Measurements from ENCODE around the gene MRPL34. TPM values are rescaled to one million over a fixed set of nuclear protein-coding genes. Genes with fewer than 3 reads are reported as not detected.
A peak's percentile ranks its signal among the peaks of the same experiment; 100 is the strongest.

The MRPL34 gene
- polyA plus RNA-seq, 1 donor, result 28.3 TPM

DNA sequence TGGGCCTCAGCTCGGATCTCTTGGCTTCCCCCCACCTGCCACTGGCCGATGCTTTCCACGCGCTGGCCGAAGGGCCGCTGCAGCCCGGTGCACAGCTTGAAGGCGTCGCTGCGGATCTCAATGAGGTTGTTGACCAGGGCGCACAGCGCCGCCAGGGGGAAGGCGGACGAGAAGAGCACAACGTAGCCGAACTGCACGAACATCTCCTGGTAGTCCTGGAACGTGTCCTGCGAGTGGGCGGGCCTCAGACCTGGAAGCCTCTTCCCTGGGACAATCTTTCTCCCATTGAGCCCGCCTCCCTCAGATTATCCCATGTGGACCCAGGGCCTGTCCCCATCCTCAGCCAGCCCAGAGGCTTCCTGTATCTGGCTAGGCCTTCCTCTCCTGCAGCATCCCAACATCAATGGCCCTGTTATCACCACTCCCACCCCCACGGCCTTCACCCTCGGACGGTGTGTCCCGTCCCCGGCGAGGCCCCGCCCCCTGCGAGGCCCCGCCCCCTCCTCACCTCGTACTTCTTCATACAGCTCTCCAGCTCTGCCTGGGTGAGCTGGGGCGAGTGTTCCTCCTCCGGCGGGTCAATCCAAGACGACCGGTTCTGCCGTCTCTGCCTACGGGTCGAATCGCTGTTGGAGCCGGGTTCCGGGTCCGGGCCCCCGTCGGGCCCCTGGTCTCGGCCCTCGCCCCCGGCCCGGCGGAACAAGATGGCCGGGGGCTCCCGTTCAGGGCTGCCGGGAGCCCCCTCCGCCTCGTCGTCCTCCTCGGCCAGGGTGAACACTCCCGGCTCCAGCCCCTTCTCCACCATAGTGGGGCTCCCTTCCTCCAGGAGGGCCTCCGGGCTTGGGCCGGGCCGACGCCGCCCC, 22.2 kb downstream of the MRPL34 start:
- DNase-seq (ENCODE audit: low read depth), result no peak

DNA sequence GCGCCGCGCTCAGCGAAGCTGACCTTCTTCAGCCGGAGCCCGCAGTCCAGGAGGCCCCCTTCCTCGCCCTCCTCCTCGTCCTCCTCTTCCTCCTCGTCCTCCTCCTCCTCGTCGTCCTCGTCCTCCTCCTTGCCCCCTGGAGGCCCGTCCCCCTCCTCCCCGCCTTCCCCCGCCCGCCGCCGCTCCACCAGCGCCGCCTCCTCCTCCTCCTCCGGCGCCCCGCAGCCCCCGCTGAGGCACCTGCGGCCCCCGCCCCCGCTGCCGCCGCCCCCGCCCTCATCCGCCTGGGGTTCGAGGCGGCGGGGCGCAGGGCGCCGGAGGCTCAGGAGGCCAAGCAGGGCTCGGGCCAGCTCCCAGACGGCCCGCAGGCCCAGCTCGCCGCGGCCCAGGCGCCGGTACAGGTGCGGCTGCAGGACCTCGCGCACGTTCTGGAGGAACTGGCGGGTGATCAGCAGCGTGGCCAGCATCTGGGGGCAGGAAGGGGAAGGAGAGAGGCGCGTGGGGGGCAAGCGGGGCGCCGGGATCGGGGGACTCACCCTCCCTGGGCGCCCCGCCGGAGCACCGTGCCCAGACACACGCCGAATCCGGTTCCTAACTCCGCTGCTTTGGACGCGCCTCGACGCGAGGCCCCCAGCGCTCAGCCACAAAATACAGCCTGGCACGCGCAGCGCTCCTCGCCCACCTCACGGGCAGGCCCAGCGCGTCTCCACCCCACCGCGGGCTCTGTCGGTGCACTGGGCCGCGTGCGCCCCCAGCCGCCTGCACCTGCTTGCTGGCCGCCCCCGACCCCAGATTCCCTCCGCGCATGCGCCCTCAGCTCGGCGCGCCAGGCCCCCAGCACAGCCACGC, 23.1 kb downstream of the MRPL34 start:
- no peak for DNase-seq (ENCODE audit: low read depth)

DNA sequence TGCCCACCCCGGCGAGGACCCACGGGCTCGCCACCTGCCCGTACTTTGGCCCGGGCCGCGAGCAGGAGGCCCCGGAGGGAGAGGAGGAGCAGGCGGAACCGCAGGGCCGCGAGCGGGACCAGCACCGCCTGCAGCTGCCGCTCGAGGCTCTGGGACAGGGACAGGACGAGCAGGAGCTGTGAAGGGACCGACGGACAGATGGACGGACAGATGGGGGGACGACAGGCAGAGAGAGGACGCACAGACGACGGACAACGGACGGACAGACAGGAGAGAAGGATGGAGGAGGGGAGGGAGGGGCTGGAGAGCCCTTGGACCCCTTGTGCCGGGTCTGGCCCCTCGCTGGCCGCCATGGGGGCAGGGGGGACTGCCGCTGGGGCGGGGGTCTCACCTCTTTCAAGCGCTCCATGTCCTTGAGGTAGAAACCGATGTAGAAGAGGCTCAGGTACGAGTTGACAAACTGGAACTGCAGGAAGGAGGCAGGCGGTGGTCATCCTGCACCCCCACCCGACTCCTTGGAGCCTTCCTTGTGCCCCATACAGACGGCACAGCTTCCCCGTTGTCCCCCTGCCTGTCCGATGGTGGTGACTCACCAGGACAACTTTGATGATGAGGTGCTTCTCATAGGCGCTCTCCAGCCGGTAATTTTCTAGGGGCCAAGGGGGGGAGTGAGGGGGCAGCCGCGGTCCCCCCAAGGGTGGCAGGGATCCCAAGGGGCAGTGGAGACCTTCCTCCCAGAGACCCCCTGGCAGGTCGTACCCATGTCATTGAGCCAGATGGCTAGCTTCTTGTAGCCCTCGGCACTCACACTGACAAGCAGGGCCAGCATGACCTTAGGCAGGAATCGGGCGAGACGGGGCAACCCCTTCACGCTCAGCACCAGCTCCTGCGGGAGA, 23.9 kb downstream of the MRPL34 start:
- no peak for DNase-seq (ENCODE audit: low read depth)

DNA sequence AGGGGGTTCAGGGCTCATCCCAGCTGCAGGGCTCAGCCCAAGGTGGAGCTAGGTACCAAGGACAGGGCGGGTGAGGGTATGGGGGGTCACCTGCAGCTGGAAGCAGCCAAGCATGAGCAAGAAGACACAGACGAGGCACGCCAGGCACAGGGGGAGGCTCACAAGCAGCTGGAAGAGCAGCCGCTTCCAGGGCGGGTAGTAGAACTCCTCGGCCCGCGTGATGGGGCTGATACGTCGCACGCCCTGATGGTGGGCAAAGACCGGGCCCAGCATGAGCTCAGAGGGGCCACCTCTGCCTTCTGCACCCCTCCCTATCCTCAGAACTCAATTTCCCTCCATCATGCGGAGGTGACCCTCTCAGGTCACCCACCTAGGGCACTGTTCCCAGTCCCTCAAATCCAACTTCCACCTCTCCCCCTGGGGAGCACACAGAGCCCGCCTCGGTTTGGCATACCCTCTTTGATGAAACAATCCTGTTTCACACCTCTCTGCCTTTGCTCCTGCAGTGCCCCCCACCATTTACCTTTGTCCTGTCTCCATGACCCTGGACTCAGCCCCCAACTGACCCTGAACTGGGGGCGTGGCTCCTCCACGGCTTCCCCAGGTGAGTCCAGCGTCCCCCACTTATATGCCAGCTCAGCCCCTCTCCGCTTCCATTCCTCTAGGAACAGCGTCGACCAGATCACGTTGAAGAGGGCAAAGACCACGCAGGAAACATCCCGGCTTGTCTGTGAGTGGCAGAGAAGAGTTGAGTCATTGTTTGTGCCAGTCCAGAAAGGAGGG, 24.8 kb downstream of the MRPL34 start:
- no peak for DNase-seq (ENCODE audit: low read depth)

DNA sequence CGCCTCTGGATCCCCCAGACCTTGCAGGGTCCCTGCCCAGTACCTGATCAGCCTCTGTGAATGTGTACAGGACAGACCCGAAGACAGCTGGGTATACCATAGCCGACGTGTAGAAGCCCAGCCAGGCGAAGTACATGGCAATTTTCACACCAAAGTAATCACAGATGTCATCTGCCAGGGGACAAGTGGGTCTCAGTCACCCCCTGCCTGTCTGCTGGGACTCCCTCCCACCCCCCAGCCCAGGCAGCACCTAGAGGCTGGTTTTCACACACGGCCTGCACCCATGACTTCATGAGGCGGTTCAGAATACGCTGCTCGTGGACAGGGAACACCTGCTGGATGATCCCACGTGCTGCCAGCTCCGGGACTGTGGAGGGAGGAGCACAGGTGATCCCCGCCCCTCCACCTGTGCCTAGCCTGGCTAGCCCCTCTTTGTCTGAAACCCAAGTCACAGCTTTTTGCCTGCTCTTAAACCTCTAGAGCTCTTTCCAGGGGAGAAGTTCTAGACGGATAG, 25.4 kb downstream of the MRPL34 start:
- no peak for DNase-seq (ENCODE audit: low read depth)

DNA sequence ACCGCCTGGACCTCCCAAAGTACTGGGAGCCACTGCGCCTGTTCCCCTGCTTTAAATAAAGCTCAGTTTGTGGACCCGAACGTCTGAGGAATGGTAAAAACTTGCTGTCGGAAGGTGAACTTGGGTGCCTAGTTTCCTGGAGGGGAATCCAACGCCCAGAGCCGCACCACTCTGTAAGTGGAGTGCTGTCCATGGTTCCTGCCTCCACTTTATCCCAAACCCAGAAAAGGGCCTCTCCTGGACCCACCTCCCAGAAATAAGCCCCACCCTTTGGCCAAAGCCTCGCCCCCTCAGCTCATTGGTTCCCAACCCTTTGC, 26.6 kb downstream of the MRPL34 start:
- DNase-seq (ENCODE audit: low read depth), result no peak

DNA sequence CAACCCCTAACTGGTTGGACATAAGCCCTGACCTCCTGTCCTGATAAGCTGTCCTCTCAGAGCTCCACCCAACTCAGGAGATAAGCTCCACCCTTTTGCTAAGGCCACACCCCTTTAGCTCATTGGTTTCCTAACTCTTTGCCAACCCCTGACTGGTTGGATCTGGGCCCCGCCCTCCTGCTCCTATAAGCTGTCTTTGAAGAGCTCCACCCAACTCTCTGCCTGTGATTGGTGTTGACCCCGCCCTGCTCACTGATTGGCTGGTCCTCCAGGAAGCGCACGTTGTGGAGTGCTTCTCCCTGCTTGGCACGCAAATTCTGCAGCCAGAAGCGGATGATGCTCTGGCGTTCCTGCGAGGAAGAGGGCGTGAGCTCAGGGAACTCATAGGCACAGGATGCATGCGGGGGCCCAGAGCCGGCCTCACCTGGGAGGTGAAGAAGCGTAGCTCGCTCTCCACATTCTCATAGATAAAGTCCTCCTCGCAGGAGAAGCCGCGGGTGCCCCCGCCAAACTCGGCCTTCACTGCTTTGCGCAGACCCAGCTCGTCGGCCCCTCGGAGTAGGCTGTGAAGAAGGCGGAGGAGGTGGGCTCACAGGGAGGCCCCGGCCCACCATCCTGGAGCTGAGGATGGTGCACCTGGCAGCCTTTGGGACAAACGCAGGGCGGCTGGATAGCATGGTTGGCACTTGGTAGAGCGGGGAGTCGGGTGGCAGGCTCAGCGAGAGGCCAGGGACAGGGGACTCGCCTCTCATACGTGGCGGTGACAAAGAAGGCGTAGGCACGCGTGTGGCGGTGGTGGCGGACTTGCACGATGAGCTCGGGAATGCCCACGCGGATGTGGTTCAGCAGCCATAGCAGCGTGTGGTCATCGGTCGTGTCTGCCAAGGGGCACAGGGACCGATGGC, 27.3 kb downstream of the MRPL34 start:
- no peak for DNase-seq (ENCODE audit: low read depth)

DNA sequence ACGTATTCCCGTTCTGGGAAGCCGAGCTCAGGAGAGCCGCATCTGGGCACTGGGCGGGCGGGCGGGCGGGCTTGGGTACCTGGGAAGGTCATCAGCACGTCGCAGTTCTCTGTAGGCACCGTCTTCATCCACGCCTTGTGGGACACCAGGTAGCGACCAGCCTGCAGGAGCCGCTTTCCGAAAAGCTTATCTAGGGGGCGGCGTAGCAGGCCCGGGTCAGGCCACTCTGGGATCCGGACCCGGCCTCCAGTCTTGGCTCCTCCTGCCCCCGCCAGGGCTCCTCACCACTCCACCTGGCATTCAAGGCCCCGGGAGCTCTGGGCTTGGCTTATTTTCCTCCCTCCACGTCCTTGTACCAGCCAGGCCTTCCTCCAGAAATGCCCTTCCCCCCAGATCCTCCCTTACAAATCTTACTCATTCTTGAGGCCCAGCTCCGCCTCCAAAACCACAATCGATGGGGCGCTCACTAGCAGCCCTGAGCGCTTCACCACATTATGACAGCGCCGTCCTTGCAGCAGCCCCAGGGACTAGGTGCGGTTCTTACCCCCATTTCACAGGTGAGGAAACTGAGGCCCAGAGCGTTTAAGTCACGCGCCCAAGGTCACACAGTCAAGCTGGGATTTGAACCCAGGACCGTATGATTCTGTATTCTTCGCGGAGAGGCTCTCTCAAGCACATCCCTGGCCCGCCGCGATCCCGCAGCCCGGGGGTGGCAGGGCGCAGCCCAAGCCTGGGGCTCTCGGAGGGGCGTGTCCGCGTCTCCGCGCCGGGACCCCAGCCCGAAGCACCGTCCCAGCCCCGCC, 28.1 kb downstream of the MRPL34 start:
- DNase-seq (ENCODE audit: low read depth), result no peak

DNA sequence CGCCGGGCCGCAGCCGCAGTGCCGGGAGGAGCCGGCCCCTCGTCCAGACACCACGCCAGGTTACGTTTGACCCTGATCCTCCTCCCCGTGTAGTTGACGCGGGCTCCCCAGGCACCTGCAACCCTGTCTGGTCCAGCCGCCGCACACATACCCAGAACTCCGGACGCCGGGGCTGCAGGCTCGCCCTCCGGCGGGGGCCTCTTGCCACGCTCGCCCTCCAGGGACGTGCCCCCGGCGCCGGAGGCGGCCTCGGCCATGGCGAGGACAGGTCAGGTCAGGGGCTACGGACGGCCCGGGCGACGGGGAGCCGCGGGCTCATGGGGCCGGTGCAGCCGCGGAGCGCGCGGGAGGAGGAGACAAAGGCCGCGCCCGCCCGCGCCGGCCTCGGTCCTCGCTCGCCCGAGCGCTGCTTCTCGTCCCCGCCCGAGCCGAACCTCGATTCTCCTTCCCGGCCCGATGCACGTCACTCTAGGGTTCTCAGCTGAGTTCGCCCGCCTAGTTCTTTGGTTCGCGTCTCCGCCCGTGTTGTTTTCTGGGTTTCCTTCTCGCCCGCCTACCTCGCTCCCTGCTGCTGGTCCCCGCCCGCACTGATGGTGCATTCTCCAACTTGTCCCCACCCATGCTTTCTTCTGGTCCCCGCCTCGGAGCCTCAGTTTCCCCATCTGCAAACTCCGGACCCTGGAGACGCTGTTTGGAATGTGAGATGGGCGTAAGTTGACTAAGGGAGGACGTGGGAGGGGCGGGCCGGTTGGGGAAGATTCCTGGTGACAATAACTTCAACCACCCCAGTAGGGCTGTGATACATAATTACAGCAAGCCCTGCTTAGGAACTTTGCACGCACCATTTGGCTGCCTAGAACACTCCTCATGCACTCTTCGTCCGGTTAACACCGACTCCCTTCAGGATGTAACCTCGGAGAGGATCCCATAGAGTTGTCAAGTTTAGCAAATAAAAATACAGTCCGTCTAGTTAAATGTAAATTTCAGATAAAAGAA, 29.0 kb downstream of the MRPL34 start, which contains the start of gene ANO8:
ANO8 (minus strand) TSS at position 442 of the 996 bp plus-strand sequence; CDS start at position 257, 185 bp downstream.
- peak; percentile 93 for DNase-seq (ENCODE audit: low read depth)

DNA sequence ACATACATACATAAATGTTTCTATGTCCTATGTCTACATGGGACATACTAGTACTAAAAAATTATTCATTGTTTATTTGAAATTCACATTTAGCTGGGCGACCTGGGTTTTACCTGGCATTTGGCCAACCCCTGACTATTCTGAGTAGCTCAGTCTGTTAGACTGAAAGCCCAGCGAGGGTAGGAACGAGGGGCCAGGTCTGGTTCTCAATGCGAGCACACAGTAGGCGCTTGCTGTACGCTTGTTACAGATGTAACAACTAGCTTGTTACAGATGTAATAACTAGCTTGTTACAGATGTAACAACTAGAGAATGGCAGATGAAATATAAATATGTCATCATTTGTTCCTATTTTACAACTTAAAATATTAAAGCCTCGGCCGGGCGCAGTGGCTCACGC, 29.9 kb downstream of the MRPL34 start:
- DNase-seq (ENCODE audit: low read depth), result no peak

DNA sequence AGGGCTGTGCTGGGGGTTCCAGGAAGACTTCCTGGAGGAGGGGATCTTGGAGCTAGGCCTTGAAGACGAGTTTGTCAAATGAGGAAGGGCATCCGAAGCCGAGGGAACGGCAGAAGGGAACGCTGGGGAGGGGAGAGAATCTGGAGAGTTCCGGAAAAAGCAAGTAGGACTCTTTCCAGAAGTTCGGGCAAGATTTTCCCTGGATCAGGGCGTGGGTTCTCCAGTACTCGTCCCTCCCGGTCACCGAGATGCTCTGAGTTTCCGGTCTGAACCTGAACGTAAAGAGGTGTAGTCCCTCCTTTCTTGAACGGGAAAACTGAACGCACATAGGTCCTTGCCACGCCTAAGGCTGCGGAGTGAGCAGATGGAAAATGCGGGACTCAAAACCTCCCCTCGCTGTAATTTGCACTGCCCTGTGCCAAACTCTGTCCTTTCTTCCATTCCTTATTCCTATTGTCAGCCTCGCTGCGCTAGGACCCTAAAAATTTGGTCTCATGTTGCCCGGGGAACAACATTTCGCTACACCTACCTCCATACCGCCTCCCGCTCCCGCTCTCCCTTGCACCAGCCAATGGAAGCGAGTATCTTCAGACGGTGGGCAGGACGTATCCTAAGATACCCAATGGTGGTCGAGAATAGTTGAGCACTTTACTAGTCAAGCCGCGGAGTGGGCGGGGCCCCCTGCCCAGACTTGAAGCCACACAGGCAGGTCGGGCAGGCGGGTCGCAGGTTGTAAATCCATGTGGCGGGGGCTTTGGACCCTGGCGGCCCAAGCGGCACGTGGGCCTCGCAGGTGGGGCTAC, 31.4 kb downstream of the MRPL34 start, which contains the start of gene GTPBP3:
GTPBP3 (plus strand) TSS at position 682 of the 803 bp plus-strand sequence; CDS start at position 741, 59 bp downstream.
- peak; percentile 97 for DNase-seq (ENCODE audit: low read depth)

DNA sequence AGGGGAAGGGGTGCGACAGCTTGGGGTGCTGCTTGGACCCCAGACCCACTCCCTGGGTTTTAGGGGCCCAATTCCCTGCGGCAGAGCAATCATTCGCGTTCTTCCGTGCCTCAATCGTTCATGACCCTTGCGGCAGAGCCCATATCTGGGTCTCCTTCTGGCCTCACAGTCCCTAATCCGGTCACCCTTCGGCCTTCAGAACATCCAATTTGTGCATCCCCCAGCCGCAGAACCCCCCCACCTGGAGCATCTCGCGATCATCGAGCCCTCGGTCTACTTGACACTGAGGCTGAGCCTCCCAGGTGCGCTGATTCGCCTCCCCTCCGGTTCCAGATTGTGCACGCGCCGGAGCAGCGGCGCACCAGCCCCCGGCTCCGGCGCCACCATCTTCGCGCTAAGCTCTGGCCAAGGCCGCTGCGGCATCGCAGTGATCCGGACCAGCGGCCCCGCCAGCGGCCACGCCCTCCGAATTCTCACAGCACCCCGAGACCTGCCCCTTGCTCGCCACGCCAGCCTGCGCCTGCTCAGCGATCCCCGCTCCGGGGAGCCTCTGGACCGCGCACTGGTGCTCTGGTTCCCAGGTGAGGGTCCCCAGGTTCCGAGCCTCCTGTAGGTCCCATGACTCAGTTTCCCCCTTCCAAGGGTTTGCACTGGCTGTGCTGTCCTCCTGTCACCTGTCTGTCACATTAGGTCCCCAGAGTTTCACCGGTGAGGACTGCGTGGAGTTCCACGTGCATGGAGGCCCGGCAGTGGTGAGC, 32.2 kb downstream of the MRPL34 start:
- no peak for DNase-seq (ENCODE audit: low read depth)

DNA sequence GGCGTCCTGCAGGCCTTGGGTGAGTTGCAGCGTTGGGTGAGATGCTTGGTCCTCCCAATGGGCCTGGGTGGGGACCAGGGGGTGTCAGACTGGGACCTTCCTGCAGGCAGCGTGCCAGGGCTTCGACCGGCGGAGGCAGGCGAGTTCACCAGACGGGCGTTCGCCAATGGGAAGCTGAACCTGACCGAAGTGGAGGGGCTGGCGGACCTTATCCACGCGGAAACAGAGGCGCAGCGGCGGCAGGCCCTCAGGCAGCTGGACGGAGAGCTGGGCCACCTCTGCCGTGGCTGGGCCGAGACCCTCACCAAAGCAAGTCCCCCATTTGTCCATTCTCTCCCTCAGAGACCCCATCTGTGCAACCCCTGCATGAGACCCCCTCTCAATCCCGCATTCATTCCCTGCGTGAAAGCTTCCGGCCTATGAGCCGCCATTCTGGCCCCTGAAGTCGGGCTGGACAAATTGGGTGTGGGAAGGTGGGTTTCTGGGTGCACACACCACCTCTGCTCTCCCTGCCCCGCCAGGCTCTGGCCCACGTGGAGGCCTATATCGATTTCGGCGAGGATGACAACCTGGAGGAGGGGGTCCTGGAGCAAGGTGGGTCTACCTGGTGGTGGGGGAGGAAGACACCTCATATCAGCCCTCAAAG, 32.9 kb downstream of the MRPL34 start:
- no peak for DNase-seq (ENCODE audit: low read depth)

DNA sequence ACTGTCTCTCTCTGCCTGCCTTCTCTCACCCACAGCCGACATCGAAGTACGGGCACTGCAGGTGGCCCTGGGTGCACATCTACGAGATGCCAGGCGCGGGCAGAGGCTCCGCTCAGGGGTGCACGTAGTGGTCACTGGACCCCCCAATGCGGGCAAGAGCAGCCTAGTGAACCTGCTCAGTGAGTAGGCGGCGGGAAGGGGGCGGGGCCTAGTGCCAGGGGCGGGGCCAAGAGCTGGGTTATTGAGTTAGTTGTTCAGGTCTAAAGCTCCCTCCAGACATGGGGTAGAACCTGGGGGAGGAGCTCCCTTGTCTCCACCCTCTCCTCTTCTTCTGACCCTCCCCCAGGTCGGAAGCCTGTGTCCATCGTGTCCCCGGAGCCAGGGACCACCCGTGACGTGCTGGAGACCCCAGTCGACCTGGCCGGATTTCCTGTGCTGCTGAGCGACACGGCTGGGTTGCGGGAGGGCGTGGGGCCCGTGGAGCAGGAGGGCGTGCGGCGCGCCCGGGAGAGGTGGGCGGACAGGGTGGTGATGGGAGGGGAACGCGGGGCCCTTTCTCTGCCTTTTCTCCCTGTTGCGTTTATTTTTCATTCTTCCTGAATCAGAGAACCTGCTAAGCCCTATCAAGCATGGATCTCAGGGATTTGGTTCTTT, 33.5 kb downstream of the MRPL34 start:
- no peak for DNase-seq (ENCODE audit: low read depth)
